ENCODE results near the gene BRICD5.

- TF ChIP-seq, protein P1, sequence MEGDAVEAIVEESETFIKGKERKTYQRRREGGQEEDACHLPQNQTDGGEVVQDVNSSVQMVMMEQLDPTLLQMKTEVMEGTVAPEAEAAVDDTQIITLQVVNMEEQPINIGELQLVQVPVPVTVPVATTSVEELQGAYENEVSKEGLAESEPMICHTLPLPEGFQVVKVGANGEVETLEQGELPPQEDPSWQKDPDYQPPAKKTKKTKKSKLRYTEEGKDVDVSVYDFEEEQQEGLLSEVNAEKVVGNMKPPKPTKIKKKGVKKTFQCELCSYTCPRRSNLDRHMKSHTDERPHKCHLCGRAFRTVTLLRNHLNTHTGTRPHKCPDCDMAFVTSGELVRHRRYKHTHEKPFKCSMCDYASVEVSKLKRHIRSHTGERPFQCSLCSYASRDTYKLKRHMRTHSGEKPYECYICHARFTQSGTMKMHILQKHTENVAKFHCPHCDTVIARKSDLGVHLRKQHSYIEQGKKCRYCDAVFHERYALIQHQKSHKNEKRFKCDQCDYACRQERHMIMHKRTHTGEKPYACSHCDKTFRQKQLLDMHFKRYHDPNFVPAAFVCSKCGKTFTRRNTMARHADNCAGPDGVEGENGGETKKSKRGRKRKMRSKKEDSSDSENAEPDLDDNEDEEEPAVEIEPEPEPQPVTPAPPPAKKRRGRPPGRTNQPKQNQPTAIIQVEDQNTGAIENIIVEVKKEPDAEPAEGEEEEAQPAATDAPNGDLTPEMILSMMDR (conservative IDR thresholded peaks at IDR 0.05; ENCODE audit: low read depth, low read length), result no peak
- TF ChIP-seq EZH2 (IDR thresholded peaks at IDR 0.05; ENCODE audit: low read length, unreplicated experiment), result no peak
Measured at GRCh38 chr16:2175454-2175853, 35.2 kb downstream of the BRICD5 start.
